COLO668 (cell line): ENCODE measurements around the gene OBSCN.

Experiments
- DNase-seq: peaks from one replicate; lab custom pipeline; 2025; ENCODE audit not compliant: unreplicated experiment; lab: John Stamatoyannopoulos, UW

The OBSCN gene

GRCh38 chr1:228350831-228351781 is 143.3 kb downstream of the OBSCN start:
- no peak for DNase-seq

- no peak for DNase-seq
Observed at GRCh38 chr1:228351850-228352249, 144.0 kb downstream of the OBSCN start.

- DNase-seq = no peak
Observed at GRCh38 chr1:228352677-228353481, 145.0 kb downstream of the OBSCN start.

GRCh38 chr1:228353601-228354371 is 145.9 kb downstream of the OBSCN start:
- DNase-seq = no peak

- DNase-seq = no peak
Observed at GRCh38 chr1:228354390-228355320, 146.8 kb downstream of the OBSCN start.

- DNase-seq = no peak
Observed at GRCh38 chr1:228356897-228357680, 149.2 kb downstream of the OBSCN start.

- DNase-seq = no peak
Observed at GRCh38 chr1:228358039-228358763, 150.4 kb downstream of the OBSCN start.

GRCh38 chr1:228358764-228359612 is 151.1 kb downstream of the OBSCN start:
- no peak for DNase-seq

GRCh38 chr1:228359613-228360532 is 152.0 kb downstream of the OBSCN start:
- no peak for DNase-seq

- no peak for DNase-seq
Observed at GRCh38 chr1:228360533-228361313, 152.9 kb downstream of the OBSCN start.

- DNase-seq = no peak
Observed at GRCh38 chr1:228361314-228362140, 153.7 kb downstream of the OBSCN start.

GRCh38 chr1:228362141-228362883 is 154.5 kb downstream of the OBSCN start:
- no peak for DNase-seq

GRCh38 chr1:228362884-228363450 is 155.1 kb downstream of the OBSCN start:
- DNase-seq = no peak

GRCh38 chr1:228363686-228364067 is 155.8 kb downstream of the OBSCN start:
- no peak for DNase-seq
